ENCODE data around the gene GON4L. TPM values are rescaled to one million over a fixed set of nuclear protein-coding genes. Genes with fewer than 3 reads are reported as not detected.
"Not testable (repeated sequence)": the region's sequence is repeated elsewhere in the genome, so short reads cannot be mapped to it uniquely, and the experiment has no call there.

The GON4L gene
- total RNA-seq, 1 experiment from 2014 or later: 31.2 TPM

DNA sequence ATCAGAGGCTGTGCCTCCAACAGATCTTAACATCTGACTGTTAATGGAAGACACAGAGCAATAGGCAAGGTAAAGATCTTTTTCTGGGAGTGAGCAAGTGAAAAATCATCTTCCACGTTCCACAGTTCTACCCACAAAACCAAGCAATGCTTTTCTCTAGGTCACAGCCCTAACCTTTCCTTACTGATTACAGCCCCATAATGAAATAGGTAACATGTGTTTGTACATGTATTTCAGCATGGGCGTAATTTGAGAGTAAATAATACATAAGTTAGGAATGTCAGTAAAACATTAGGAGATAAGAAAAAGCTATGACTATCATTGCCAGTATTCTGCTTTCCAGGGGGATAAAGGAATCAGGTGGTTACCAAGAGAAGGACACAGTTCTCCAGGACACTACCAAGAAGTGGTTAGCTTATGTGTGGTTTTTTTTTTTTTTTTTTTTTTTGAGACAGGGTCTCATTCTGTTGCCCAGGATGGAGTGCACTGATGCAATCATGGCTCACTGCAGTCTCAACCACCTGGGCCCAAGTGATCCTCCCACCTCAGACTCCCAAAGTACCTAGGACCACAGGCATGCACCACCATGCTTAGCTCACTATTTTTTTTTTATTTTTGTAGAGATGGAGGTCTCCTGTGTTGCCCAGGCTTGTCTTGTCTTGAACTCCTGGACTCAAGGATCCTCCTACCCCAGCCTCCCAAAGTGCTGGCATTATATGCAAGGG, 96.1 kb downstream of the GON4L start:
- no TSS peak for BruUV-seq (replicated peaks)
- no peaks in the 10 kb centered on the region for H3K27me3 ChIP-seq (ENCODE audit: low read length)
- H3K4me1 ChIP-seq (ENCODE audit: insufficient read depth, low read length): peaks cover 42% of the 10 kb centered on the region
- no peak overlapping the region; the same call in 1 of the 2 replicates for H3K9ac ChIP-seq (ENCODE audit: low read length)
- no peak for TF ChIP-seq EZH2 (IDR thresholded peaks at IDR 0.05; ENCODE audit: low read length, unreplicated experiment)
- TF ChIP-seq EZH2phosphoT487 (IDR thresholded peaks at IDR 0.05; ENCODE audit: borderline replicate concordance, low read length): no peak
- no peak for TF ChIP-seq CTCF (conservative IDR thresholded peaks at IDR 0.05; ENCODE audit: low read depth, low read length)
- H3K9me3 ChIP-seq (ENCODE audit: low read length): no peaks in the 10 kb centered on the region
- 0 out of 2 replicates have a peak, but pooled peaks cover 7% of the 10 kb centered on the region for H3K79me2 ChIP-seq (ENCODE audit: low read length)
- H3K36me3 ChIP-seq (ENCODE audit: low read depth, low read length): peaks cover 48% of the 10 kb centered on the region
- POLR2A ChIA-PET (ENCODE audit: unreplicated experiment): interaction anchor here (0.5 kb wide), 1 partner anchor 294 kb away, joined by 8 read pairs; no protein-coding TSS in a partner anchor
- H3F3A ChIP-seq (ENCODE audit: low read length, unreplicated experiment): peaks cover 18% of the 10 kb centered on the region
- H3K4me2 ChIP-seq (ENCODE audit: low read length): peak overlapping the region; percentile 21
- no peak; the same call in 1 of the 2 replicates for ATAC-seq
- peak; percentile 49 for DNase-seq
- peak overlapping the region; percentile 76 for H3K27ac ChIP-seq (ENCODE audit: low read length)
- H2AFZ ChIP-seq (ENCODE audit: low read length): no peak overlapping the region
- CTCF ChIA-PET: no interaction called here
- intact Hi-C loops (cut with micrococcal nuclease): no loop called here
- no peak overlapping the region for H3K4me3 ChIP-seq (ENCODE audit: low read length)
- H4K20me1 ChIP-seq (ENCODE audit: low read length): no peaks in the 10 kb centered on the region
- no peaks in the 10 kb centered on the region for H3K9me2 ChIP-seq (replicated peaks; ENCODE audit: low read length)

GRCh38 chr1:155759966-155760630, 96.9 kb downstream of the GON4L start:
- ATAC-seq (peak; percentile 56), DNase-seq (peak; percentile 93)
- H2AFZ ChIP-seq (ENCODE audit: low read length): no peak overlapping the region
- no peaks in the 10 kb centered on the region for H4K20me1 ChIP-seq (ENCODE audit: low read length)
- ChIA-PET POLR2A (ENCODE audit: unreplicated experiment) (no interaction called here), CTCF (no interaction called here)
- H3K9me2 ChIP-seq (replicated peaks; ENCODE audit: low read length): no peaks in the 10 kb centered on the region
- H3K4me1 ChIP-seq (ENCODE audit: insufficient read depth, low read length): peaks cover 42% of the 10 kb centered on the region
- no peaks in the 10 kb centered on the region for H3K9me3 ChIP-seq (ENCODE audit: low read length)
- BruUV-seq (replicated peaks): no TSS peak
- no peak for TF ChIP-seq EZH2phosphoT487 (IDR thresholded peaks at IDR 0.05; ENCODE audit: borderline replicate concordance, low read length)
- TF ChIP-seq EZH2 (IDR thresholded peaks at IDR 0.05; ENCODE audit: low read length, unreplicated experiment): no peak
- no peak for TF ChIP-seq CTCF (conservative IDR thresholded peaks at IDR 0.05; ENCODE audit: low read depth, low read length)
- 0 out of 2 replicates have a peak overlapping the region, but pooled peaks have one; percentile 5 for H3K4me3 ChIP-seq (ENCODE audit: low read length)
- no peaks in the 10 kb centered on the region for H3K27me3 ChIP-seq (ENCODE audit: low read length)
- 0 out of 2 replicates have a peak, but pooled peaks cover 7% of the 10 kb centered on the region for H3K79me2 ChIP-seq (ENCODE audit: low read length)
- H3K36me3 ChIP-seq (ENCODE audit: low read depth, low read length): peaks cover 45% of the 10 kb centered on the region
- H3K4me2 ChIP-seq (ENCODE audit: low read length): peak overlapping the region; percentile 21
- H3K9ac ChIP-seq (ENCODE audit: low read length): peak overlapping the region; percentile 1; the same call in 1 of the 2 replicates
- intact Hi-C loops (cut with micrococcal nuclease): no loop called here
- H3K27ac ChIP-seq (ENCODE audit: low read length): peak overlapping the region; percentile 76
- peaks cover 18% of the 10 kb centered on the region for H3F3A ChIP-seq (ENCODE audit: low read length, unreplicated experiment)

DNA sequence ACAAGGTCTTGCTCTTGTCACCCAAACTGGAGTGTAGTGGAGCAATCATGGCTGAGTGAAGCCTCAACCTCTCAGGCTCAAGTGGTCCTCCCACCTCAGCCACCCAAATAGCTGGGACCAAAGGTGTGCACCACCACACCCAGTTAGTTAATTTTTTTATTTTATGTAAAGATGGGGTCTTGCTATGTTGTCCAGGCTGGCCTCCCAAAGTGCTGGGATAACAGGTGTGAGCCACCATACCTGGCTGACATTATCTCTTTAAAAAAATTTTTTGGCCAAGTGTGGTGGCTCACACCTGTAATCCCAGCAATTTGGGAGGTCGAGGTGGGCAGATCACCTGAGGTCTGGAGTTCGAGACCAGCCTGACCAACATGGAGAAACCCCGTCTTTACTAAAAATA, 98.0 kb downstream of the GON4L start:
- H3K9ac ChIP-seq (ENCODE audit: low read length); H3K4me3 ChIP-seq (ENCODE audit: low read length); H3K27me3 ChIP-seq (ENCODE audit: low read length); ATAC-seq; CTCF ChIA-PET; H2AFZ ChIP-seq (ENCODE audit: low read length); H3K9me2 ChIP-seq (replicated peaks; ENCODE audit: low read length); H3K27ac ChIP-seq (ENCODE audit: low read length); H3K79me2 ChIP-seq (ENCODE audit: low read length); intact Hi-C loops (cut with micrococcal nuclease); DNase-seq; H4K20me1 ChIP-seq (ENCODE audit: low read length); POLR2A ChIA-PET (ENCODE audit: unreplicated experiment); H3K4me2 ChIP-seq (ENCODE audit: low read length); H3K9me3 ChIP-seq (ENCODE audit: low read length); BruUV-seq (replicated peaks): not testable (repeated sequence)
- peaks cover 40% of the 10 kb centered on the region for H3K4me1 ChIP-seq (ENCODE audit: insufficient read depth, low read length)
- H3F3A ChIP-seq (ENCODE audit: low read length, unreplicated experiment): peaks cover 15% of the 10 kb centered on the region
- peaks cover 41% of the 10 kb centered on the region for H3K36me3 ChIP-seq (ENCODE audit: low read depth, low read length)

GRCh38 chr1:155748141-155748540, 108.9 kb downstream of the GON4L start:
- H3K27me3 ChIP-seq (ENCODE audit: low read length); CTCF ChIA-PET; ATAC-seq; H3K9me3 ChIP-seq (ENCODE audit: low read length); DNase-seq; H3K79me2 ChIP-seq (ENCODE audit: low read length); H3K4me3 ChIP-seq (ENCODE audit: low read length); BruUV-seq (replicated peaks); H2AFZ ChIP-seq (ENCODE audit: low read length); H3K9ac ChIP-seq (ENCODE audit: low read length); H3K4me1 ChIP-seq (ENCODE audit: insufficient read depth, low read length); H4K20me1 ChIP-seq (ENCODE audit: low read length); H3K9me2 ChIP-seq (replicated peaks; ENCODE audit: low read length); H3K27ac ChIP-seq (ENCODE audit: low read length); POLR2A ChIA-PET (ENCODE audit: unreplicated experiment); H3F3A ChIP-seq (ENCODE audit: low read length, unreplicated experiment); H3K4me2 ChIP-seq (ENCODE audit: low read length); H3K36me3 ChIP-seq (ENCODE audit: low read depth, low read length): not testable (repeated sequence)
- intact Hi-C loops (cut with micrococcal nuclease): loop anchor here (5.0 kb wide), 1 partner anchor 184 kb away; the partner anchor contains the start of gene KHDC4

DNA sequence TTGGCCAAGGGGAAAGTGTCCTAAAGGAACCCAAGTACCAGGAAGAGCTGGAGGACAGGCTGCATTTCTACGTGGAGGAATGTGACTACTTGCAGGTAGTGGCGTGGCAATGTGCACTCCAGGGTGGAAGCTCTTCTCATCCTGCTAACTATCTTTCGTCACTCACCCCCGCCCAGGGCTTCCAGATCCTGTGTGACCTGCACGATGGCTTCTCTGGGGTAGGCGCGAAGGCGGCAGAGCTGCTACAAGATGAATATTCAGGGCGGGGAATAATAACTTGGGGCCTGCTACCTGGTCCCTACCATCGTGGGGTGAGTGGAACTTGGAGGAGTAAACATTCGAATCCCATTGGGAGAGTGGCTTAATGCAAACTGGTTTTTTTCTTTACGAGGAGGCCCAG, 109.4 kb downstream of the GON4L start:
- ATAC-seq; H3K79me2 ChIP-seq (ENCODE audit: low read length); H3K36me3 ChIP-seq (ENCODE audit: low read depth, low read length); H3K27me3 ChIP-seq (ENCODE audit: low read length); H3K4me2 ChIP-seq (ENCODE audit: low read length); H2AFZ ChIP-seq (ENCODE audit: low read length); POLR2A ChIA-PET (ENCODE audit: unreplicated experiment); H4K20me1 ChIP-seq (ENCODE audit: low read length); H3K4me1 ChIP-seq (ENCODE audit: insufficient read depth, low read length); CTCF ChIA-PET; H3K9ac ChIP-seq (ENCODE audit: low read length); DNase-seq; H3K4me3 ChIP-seq (ENCODE audit: low read length); H3K9me3 ChIP-seq (ENCODE audit: low read length); H3K9me2 ChIP-seq (replicated peaks; ENCODE audit: low read length); BruUV-seq (replicated peaks); H3K27ac ChIP-seq (ENCODE audit: low read length); H3F3A ChIP-seq (ENCODE audit: low read length, unreplicated experiment): not testable (repeated sequence)
- intact Hi-C loops (cut with micrococcal nuclease): loop anchor here (5.0 kb wide), 1 partner anchor 185 kb away; the partner anchor contains the start of gene KHDC4

Data from PC-3 (cell line).